DMS153 treated with DMSO at 0.1 percent for 48 hours (cell line): ENCODE data around the gene PTK7.
A peak's percentile ranks its signal among the peaks of the same experiment; 100 is the strongest.

Source experiments
- DNase-seq: peaks from one replicate; lab custom pipeline; 2025; ENCODE audit not compliant: unreplicated experiment; lab: John Stamatoyannopoulos, UW

PTK7 gene

DNA sequence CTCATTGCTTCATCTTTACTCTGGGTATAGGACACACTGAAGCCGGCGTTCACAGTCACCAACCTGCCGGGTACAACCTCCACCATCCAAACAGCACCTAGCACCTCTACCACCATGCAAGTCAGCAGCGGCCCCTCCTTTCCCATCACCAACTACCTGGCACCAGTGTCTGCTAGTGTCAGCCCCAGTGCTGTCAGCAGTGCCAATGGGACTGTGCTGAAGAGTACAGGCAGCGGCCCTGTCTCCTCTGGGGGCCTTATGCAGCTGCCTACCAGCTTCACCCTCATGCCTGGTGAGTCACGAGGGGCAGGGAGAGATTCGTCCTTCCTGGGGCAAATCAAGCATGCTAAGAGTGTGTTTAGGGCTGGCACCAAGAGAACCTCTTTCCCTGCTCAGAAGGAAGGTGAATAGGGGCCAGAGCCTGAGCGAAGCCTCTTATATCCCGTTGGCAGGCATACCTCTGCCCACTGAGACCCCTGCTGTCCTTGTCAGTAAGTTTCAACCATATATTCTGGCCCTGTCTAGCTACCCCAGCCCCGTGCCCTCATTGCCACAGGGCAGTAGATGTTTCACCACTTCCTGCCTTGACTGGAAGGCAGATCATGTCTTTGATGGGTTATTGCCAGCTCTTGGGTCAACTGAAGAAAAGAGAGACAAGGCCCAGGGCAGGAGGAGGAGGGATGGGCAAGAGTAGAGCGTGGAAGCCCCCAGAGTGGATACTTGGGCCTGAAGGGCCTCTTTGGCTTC is 99.7 kb downstream of the PTK7 start:
- no peak for DNase-seq

DNA sequence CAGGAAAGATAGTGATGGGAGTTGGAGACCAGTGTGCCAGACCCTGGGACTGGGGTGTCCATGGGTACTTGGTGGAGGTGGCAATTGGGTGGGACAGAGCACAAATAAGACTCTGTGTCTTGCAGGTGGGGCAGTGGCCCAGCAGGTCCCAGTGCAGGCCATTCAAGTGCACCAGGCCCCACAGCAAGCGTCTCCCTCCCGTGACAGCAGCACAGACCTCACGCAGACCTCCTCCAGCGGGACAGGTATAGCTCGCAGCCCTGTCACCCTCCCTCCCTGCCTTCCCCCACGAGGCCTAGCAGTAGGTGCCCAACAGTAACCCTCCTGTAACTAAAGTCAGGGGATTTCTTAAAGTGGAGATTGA is 100.3 kb downstream of the PTK7 start:
- DNase-seq, result no peak

DNA sequence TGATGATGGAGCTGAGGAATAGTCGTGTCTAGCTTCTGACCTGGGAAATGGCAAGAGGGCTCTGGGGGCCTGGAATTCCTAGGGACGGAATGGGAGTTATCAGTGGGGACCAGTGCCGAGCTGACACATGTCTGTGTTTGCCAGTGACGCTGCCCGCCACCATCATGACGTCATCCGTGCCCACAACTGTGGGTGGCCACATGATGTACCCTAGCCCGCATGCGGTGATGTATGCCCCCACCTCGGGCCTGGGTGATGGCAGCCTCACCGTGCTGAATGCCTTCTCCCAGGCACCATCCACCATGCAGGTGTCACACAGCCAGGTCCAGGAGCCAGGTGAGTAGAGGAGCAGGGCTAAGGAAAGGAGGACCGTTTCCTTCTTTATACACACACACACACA is 102.0 kb downstream of the PTK7 start:
- DNase-seq, result no peak

DNA sequence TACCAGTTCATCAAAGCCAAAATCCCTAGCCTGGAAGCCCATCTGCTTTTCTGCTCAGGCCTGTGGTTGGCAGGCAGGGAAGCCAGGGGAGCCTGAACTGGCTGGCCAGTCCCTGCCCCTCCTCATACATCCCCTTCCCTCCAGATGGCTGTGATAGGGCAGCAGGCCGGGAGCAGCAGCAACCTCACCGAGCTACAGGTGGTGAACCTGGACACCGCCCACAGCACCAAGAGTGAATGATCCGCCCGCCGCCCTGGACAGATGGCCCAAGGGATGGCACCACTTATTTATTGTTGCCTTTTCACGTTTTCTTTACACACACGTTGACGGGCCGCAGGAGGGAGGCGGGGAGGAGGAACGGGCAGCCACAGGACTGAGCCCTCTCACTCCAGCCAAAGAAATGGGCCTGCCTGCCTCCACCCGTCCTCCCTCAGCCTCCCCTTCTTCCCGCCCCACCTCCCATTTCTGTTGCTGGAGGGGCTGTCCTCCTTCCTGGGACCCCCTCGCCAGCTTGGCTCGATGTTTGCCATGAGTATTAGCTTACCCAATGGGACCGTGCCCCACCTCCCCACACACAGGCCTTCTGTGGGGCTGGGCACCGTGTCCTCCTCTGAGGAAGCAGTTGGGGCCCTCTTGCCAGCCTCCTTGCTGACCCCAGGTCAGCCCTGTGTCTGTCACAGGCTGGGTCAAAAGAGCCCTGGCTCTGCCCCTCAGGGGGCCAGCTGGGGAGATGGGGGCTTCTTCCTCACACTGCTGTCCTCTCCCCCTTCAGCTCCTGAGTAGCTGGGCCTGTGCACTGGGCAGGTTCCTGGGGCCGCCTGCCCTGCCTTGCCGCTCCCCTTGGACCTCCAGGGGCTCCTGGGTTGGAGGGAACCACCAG is 103.1 kb downstream of the PTK7 start:
- DNase-seq, result no peak

DNA sequence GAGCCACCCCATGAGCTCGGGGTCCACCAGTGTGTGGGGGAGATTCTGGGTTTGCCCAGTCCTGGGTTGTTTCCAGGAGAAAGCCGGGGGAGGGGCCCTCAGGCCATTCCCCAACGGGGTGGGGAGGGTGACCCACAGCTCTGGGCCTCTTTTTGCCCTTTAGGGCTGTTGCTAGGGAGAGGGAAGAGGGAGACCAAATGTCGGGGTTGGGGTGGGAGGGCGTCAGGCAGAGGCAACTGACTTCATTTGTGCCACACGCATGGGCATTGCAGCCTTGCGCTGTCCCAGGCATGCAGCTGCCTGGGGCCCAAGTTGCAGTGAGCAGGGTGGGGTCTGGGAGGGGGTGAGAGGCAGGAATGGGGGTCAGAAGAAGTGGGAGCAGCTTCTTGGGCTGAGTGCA is 103.9 kb downstream of the PTK7 start:
- DNase-seq, result no peak

DNA sequence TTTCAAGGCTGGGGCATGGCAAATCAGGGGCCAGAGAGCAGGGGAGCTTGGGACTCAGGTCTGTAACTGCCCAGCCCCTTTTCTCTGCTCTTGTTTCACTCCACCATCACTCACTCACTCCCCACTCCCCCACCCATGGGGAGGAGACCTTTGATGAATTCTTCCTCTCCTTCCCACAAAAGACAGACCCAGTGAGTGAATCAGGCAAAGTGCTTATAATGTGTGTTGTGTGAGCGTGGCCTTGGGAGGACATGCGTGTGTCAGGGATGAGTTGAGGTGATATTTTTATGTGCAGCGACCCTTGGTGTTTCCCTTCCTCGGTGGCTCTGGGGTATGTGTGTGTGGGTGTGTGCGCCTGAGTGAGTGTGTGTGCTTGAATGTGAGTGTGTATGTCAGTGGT is 104.9 kb downstream of the PTK7 start:
- no peak for DNase-seq

DNA sequence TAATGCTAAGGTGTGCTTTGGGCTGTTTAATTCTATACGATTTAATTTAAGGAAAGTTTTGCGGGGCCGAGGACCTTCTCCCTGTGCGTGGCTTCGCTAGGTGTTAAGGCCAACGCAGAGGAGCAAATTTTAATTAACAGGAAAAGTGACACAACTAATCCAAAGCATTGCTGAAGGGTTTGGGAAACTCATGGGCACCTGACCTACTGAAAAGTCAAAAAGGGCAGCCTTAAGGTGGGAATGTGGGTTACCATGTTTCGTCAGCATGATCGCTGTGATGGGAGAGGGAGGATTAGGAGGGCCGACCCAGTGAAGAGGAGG is 105.5 kb downstream of the PTK7 start:
- no peak for DNase-seq

DNA sequence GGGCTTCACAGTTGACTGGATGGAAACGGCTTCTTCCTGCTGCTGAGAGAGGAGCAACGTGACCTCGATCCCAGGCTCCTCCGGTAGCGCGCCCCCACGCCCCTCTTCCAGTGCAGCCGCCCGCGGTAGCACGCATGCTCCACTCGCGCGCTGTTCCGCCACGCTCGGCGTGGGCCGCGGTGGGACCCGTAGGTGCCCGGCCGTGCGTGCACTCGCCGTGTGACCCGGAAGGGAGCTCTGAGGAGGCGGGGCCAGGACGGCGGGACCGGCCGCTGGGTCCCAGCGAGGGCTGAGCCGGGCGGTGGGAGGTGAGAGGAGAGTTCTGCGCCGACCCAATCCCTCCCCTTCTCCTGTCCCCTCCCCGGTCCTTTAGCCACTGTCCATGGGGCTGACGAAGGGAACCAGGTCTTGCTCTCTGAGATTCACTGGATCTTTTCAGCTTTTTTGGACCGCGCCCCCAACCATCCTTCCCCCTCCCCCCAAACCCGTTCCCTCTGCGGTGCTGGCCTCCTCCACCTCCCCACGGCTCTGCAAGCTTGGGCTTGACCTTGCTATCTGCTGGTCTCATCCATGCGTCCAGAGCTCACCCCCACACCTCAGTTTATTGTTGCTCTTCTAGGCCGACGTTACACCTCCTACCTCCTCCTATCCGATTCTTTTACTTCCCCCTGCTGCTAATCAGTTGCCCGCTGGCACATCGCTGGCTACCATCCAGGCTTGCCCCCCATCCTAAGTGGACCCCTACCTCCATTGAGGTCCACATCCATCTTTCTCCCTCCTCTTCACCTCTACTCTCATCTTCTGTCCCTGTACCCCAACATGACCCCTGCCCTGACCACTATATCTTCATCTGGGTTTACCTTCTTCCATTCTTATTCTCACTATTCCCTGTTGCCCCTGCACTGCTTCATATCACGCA is 106.1 kb downstream of the PTK7 start, which contains the start of gene CUL9:
CUL9 (plus strand) TSS at position 255 of the 919 bp plus-strand sequence. CDS start 2,115 bp downstream, outside the sequence.
- DNase-seq, result peak; percentile 53

DNA sequence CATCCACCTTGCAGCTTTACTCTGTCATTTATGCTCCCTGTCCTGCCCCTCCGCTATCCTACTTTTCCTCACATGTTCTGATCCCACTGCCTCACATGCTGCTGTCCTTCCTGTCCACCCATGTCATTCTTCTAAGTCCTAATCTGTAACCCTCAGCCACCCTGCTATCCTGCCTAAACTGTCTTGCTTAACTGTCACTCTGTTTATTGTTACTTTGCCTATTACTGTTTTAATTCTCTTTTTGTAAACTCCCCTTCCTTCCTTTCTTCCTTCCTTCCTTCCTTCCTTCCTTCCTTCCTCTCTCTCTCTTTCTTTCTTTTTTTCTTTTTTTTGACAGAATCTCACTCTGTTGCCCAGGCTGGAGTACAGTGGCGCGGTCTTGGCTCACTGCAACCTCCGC is 107.3 kb downstream of the PTK7 start:
- DNase-seq, result no peak

DNA sequence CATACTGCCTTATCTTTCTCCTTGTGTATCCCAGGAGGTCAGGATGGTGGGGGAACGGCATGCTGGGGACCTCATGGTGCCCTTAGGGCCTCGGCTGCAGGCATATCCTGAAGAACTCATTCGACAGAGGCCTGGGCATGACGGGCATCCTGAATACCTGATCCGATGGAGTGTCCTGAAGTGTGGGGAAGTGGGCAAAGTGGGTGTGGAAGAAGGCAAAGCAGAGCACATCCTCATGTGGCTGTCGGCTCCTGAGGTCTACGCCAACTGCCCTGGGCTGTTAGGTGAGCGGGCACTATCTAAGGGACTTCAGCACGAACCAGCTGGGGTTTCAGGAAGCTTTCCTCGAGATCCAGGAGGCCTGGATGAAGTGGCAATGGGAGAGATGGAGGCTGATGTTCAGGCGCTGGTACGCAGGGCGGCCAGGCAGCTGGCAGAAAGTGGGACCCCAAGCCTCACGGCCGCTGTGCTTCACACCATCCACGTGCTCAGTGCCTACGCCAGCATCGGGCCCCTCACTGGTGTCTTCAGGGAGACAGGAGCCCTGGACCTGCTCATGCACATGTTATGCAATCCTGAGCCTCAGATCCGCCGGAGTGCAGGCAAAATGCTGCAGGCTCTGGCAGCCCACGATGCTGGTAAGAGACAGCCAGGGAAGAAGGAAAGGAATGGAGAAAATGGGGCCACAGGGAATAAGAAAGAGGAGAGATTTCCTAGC is 108.3 kb downstream of the PTK7 start:
- DNase-seq, result no peak

DNA sequence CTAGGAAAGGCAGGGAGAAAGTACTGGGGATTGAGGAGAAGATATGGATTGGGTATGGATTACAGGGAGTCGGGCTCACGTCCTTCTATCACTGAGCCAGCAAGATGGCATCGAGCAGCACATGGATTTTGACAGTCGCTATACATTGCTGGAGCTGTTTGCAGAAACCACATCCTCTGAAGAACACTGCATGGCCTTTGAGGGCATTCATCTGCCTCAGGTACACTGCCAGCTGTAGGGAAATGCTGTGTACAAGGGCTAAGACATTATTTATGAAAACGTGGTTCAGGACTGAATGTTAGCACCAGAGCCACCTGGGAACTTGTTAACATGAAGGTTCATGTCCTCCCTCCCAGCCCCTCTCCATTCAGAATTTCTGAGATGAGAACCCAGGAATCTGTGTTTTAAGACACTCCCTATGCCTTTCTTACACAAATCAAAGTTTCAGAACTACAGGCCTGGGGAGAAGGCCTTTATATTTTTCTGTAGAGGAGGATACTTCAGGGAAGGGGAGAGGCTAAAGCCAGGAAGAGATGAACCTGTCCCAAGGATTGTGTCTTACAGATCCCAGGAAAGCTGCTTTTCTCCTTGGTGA is 109.4 kb downstream of the PTK7 start:
- no peak for DNase-seq

DNA sequence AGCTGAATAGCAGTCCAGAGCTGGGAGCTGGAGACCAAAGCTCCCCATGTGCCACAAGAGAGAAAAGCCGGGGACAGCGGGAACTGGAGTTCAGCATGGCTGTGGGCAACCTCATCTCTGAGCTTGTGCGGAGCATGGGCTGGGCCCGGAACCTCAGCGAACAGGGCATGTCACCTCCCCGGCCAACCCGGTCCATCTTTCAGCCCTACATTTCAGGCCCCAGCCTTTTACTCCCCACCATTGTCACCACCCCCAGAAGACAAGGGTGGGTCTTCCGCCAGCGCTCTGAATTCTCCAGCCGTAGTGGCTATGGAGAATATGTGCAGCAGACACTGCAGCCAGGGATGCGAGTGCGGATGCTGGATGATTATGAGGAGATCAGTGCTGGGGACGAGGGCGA is 109.9 kb downstream of the PTK7 start:
- no peak for DNase-seq

DNA sequence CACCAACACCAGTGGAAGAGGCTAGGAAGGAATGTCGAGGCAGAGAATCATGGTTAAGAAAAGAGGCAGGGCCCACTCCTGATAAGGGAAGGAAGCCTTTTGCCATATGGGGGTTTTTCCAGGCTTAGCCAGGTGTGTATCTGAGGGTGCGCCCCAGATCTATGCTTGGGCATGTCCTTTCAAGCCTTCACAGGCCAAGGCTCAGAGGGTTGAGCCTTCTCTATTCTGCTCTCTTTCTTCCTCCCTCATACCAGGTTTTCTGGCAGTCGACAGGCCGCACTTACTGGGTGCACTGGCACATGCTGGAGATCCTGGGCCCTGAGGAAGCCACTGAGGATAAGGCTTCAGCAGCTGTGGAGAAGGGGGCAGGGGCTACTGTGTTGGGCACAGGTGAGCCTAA is 110.6 kb downstream of the PTK7 start:
- no peak for DNase-seq

DNA sequence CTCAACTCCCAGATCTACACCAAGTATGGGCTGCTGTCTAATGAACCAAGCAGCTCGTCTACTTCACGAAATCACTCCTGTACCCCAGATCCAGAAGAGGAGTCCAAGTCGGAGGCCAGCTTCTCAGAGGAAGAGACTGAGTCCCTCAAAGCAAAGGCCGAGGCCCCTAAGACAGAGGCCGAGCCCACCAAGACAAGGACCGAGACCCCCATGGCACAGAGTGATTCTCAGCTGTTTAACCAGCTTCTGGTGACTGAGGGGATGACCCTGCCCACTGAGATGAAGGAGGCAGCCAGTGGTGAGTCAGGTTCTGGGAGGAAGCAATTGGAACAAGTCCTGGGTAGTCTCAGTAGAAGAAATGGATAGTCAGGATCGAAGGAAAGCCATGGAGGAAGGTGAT is 111.7 kb downstream of the PTK7 start:
- no peak for DNase-seq

DNA sequence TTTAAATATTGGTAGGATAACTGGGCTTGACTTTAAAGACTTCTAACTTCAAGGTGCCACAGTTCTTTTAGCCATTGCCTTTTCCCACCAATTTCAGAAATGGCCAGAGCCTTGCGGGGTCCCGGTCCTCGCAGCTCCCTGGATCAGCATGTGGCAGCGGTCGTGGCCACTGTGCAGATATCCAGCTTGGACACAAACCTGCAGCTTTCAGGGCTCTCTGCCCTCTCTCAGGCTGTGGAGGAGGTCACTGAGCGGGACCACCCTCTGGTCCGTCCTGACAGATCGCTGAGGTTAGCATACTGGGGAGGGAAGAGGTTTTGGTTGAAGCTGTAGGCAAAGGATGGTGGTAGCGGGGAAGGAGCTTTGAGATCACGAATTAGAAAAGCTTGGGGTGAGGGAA is 112.3 kb downstream of the PTK7 start:
- DNase-seq, result no peak

DNA sequence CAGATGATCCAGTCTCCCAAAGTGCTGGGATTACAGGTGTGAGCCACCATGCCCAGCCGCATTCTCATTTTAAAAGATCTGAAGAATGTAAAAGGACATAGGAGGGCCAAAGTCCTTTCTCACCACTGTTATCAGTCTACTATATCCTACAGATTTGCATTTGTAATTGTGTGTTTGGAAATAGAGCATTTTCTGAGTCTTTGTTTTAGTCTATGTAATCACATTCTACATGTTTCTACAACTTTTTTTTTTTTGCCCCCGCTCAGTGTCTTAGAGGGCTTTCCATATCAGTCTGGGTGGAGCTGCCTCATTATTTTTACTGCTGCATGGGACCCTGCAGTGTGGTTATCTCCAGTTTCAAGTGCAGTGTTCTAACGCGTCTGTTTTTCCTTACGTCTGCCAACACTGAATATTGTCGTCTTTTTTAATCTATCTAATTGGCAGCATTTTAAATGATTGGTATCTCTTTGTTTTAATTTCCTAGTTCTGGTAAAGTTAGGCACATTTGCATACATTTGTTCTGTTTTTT is 113.7 kb downstream of the PTK7 start:
- DNase-seq, result no peak

DNA sequence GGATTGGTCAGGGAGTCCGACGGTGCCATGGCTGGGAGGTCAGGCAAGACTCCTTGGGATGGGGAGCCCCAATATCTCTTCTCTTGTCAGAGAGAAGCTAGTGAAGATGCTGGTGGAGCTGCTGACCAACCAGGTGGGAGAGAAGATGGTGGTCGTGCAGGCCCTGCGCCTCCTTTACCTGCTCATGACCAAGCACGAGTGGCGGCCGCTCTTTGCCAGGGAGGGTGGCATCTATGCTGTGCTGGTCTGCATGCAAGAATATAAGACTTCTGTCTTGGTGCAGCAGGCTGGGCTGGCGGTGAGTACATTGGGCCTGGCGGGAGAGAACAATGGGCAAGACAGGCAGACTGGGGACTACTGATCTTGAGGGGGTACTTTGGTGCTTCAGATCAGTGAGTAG is 116.8 kb downstream of the PTK7 start:
- no peak for DNase-seq

DNA sequence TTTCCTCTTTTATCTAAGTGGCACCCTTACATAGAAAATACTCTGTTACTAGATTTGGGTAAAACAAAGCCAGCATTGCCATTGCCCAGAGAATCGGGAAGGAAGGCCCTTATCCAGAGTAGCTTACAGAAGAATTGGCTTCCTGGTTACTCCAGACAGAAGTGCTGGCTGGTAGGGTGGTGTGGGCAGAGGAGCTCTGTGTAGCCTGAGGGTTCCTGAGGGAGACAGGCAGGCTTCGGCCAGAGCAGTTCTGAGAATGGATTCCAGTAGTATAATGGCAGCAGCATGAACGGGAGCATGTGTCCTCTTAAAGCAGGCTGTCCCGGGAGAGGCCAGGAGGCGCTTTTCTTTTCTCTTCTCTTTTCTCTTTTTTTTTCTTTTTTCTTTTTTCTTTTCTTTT is 117.8 kb downstream of the PTK7 start:
- DNase-seq, result no peak

DNA sequence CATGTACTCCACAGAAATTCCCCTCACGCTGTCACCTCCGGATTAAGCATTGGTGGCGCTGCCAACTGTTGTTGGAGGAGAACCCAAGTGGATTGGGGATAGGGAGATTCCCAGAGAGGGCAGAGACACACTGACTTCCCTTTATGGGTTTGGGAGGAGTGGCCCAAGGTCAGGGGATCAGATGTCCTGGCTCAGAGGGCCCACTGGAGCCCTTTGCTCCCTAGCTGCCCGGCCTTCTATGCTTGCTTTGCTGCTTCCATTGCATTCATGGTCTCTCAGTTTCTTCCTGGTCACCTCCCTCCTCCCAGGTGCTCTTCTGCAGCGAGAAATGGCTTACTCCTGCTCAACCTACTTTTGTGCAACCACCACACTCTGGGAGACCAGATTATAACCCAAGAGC is 120.2 kb downstream of the PTK7 start:
- no peak for DNase-seq

DNA sequence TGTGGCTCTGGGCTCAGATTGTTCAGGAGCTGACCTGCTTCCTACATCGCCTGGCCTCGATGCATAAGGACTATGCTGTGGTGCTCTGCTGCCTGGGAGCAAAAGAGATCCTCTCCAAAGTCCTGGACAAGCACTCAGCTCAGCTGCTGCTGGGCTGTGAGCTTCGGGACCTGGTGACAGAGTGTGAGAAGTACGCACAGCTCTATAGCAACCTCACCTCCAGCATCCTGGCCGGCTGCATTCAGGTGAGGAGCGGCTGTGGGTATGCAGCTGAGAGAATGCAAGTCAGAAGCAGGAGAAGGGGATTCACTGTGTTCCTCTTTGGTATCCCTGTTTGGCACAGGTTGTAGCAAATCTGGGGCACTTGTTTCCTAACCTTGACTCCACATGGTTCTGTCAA is 123.8 kb downstream of the PTK7 start:
- no peak for DNase-seq
